ENCODE results near the gene GJC2. TPM values are rescaled to one million over a fixed set of nuclear protein-coding genes. Genes with fewer than 3 reads are reported as not detected.

The GJC2 gene
- total RNA-seq, 1 experiment from 2014 or later = 0.76 TPM

GRCh38 chr1:228170666-228171065 is 20.9 kb downstream of the GJC2 start:
- RAD21 ChIA-PET (ENCODE audit: low non-redundant PET in 1 of 2, low total read pairs in 2 of 2, uncharacterized antibody in 2 of 2, unreplicated experiment in 2 of 2) = no interaction called here
- BruUV-seq (replicated peaks) = no TSS peak
- Histone ChIP-seq H3K4me1 (ENCODE audit: control insufficient read depth in 1 of 2, insufficient read depth in 2 of 2, low read length in 2 of 2) (peaks cover 11 to 27% of the 10 kb centered on the region in 2 experiments), H3K9ac (ENCODE audit: low read length) (no peak overlapping the region), H2AFZ (ENCODE audit: low read depth, low read length, poor library complexity, severe bottlenecking) (no peak overlapping the region), H3K9me2 (ENCODE audit: insufficient read depth) (no peaks in the 10 kb centered on the region), H4K20me1 (ENCODE audit: insufficient read depth) (no peaks in the 10 kb centered on the region), H3K9me3 (ENCODE audit: control insufficient read depth in 1 of 2, insufficient read depth in 1 of 2, low read depth in 1 of 2, low read length in 2 of 2) (no peaks in the 10 kb centered on the region), H3K27ac (ENCODE audit: low read depth, low read length) (no peak overlapping the region), H3K79me2 (ENCODE audit: insufficient read depth, low read length) (peaks cover 29% of the 10 kb centered on the region), H3K36me3 (ENCODE audit: control insufficient read depth in 1 of 2, insufficient read depth in 2 of 2, low read length in 2 of 2) (no peaks in the 10 kb centered on the region), H3K4me3 (replicated peaks in 1 of 2; ENCODE audit: low read depth in 1 of 2, low read length in 2 of 2) (no peak overlapping the region), H3K4me2 (ENCODE audit: low read length) (no peak overlapping the region), H3K27me3 (ENCODE audit: insufficient read depth, low read length) (no peaks in the 10 kb centered on the region)
- TF ChIP-seq YY1 (IDR thresholded peaks at IDR 0.05; ENCODE audit: extremely low read depth, insufficient replicate concordance, low read depth, low read length) = no peak
- no peak for TF ChIP-seq TCF7L2 (IDR thresholded peaks at IDR 0.05; ENCODE audit: borderline replicate concordance, extremely low read depth, insufficient read depth, insufficient read length)
- ATAC-seq (no peak), DNase-seq (ENCODE audit: low read depth, low spot score) (no peak)
- intact Hi-C loops (cut with micrococcal nuclease) = no loop called here
- CTCF ChIA-PET = no interaction called here
- POLR2A ChIA-PET = no interaction called here

- intact Hi-C loops (cut with micrococcal nuclease) = no loop called here
- Histone ChIP-seq H3K9me2 (ENCODE audit: insufficient read depth) (no peaks in the 10 kb centered on the region), H3K4me2 (ENCODE audit: low read length) (no peak overlapping the region), H3K4me1 (ENCODE audit: control insufficient read depth in 1 of 2, insufficient read depth in 2 of 2, low read length in 2 of 2) (peaks cover 11 to 24% of the 10 kb centered on the region in 2 experiments), H4K20me1 (ENCODE audit: insufficient read depth) (no peaks in the 10 kb centered on the region), H3K9ac (ENCODE audit: low read length) (no peak overlapping the region), H3K27ac (ENCODE audit: low read depth, low read length) (no peak overlapping the region), H3K79me2 (ENCODE audit: insufficient read depth, low read length) (peaks cover 28% of the 10 kb centered on the region), H3K36me3 (ENCODE audit: control insufficient read depth in 1 of 2, insufficient read depth in 2 of 2, low read length in 2 of 2) (no peaks in the 10 kb centered on the region), H3K4me3 (replicated peaks in 1 of 2; ENCODE audit: low read depth in 1 of 2, low read length in 2 of 2) (no peak overlapping the region), H3K27me3 (ENCODE audit: insufficient read depth, low read length) (no peaks in the 10 kb centered on the region), H3K9me3 (ENCODE audit: control insufficient read depth in 1 of 2, insufficient read depth in 1 of 2, low read depth in 1 of 2, low read length in 2 of 2) (no peaks in the 10 kb centered on the region), H2AFZ (ENCODE audit: low read depth, low read length, poor library complexity, severe bottlenecking) (no peak overlapping the region)
- TF ChIP-seq RAD21 (IDR thresholded peaks at IDR 0.05; ENCODE audit: low read depth) = no peak
- no peak for TF ChIP-seq CTCF (IDR thresholded peaks at IDR 0.05 in 2 of 3, conservative IDR thresholded peaks at IDR 0.05 in 1 of 3; ENCODE audit: borderline replicate concordance in 1 of 3, insufficient read depth in 1 of 3, low read depth in 2 of 3, low read length in 2 of 3)
- no peak for TF ChIP-seq TCF7L2 (IDR thresholded peaks at IDR 0.05; ENCODE audit: borderline replicate concordance, extremely low read depth, insufficient read depth, insufficient read length)
- no peak for TF ChIP-seq EZH2phosphoT487 (IDR thresholded peaks at IDR 0.05; ENCODE audit: borderline replicate concordance)
- no peak for TF ChIP-seq FOSL1 (IDR thresholded peaks at IDR 0.05; ENCODE audit: low read depth)
- ATAC-seq (no peak), DNase-seq (ENCODE audit: low read depth, low spot score) (no peak)
- no TSS peak for BruUV-seq (replicated peaks)
- CTCF ChIA-PET = no interaction called here
- POLR2A ChIA-PET = no interaction called here
- RAD21 ChIA-PET (ENCODE audit: low non-redundant PET in 1 of 2, low total read pairs in 2 of 2, uncharacterized antibody in 2 of 2, unreplicated experiment in 2 of 2) = no interaction called here
Observed at GRCh38 chr1:228171221-228171891, 21.6 kb downstream of the GJC2 start.

All from HCT116 (cell line).